AG04450 (cell line): ENCODE results near the gene JDP2. TPM values are rescaled to one million over a fixed set of nuclear protein-coding genes. Genes with fewer than 3 reads are reported as not detected.

ENCODE experiments used
- CTCF ChIA-PET: fragments of 300-600, 350-600 bp; formaldehyde crosslinking; extraction: SDS; loops from one replicate; lab custom pipeline; 2022; ENCODE audit warnings: antibody characterized with exemption, inconsistent platforms; lab: Charles Lee
- POLR2A ChIA-PET: fragments of 350-600 bp; formaldehyde crosslinking; extraction: SDS; loops from one replicate; lab custom pipeline; 2021; ENCODE audit warnings: antibody characterized with exemption, inconsistent platforms; lab: Yijun Ruan, JAX
- DNase-seq: peaks from one replicate; pipeline ENCODE4 v3.0.0-alpha.2; 2011; ENCODE audit warnings: low read depth, low spot score
- H3K27ac ChIP-seq: one replicate; pipeline ENCODE4 v1.5.1; 2012; ENCODE audit warnings: low read depth, low read length, control low read depth
- H3K27me3 ChIP-seq: one replicate; pipeline ENCODE4 v1.6.0; 2012; ENCODE audit warnings: low read length; ENCODE audit not compliant: control insufficient read depth, insufficient read depth
- H3K4me3 ChIP-seq: 2 replicates; pipeline ENCODE4 v1.5.1; 2011; ENCODE audit warnings: mild to moderate bottlenecking, low read depth, low read length, control low read depth
- H3K9me3 ChIP-seq: 2 replicates; pipeline ENCODE4 v1.5.1; 2012; ENCODE audit warnings: low read length; ENCODE audit not compliant: control insufficient read depth, insufficient read depth
- polyA plus RNA-seq: library from polyadenylated mRNA; depleted of rRNA; stranded (reverse); fragments of >200 nt; gene quantifications from 2 replicates; pipeline ENCODE4 v1.2.3, GENCODE V29; 2011
- TF ChIP-seq, protein P1 (sequence below): IDR thresholded peaks from 2 replicates; pipeline ENCODE4 v1.5.1; 2011; ENCODE audit warnings: low read depth, low read length, control low read depth, inconsistent platforms

Gene JDP2
- polyA plus RNA-seq, 1 experiment, result 49.1 TPM

DNA sequence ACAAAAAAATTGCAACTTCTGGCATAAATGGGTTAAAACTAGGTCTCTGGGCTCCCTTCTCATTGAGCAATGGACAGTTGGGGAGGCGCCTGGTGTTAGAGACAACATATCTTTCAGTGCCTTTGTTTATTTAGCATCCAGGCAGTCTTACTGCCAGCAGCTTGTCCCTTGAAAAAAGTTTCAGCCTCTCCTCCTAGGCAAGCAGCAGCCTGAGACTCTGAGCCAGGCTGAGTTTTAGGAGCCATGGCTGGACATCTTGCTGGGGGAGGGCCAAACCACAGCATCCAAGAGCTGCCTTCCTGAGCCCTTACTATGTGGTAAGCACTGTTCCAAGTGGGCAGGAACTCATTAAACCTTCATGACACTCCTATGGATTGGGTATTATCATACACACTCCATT lies 10.1 kb upstream of the JDP2 start:
- TF ChIP-seq, protein P1, sequence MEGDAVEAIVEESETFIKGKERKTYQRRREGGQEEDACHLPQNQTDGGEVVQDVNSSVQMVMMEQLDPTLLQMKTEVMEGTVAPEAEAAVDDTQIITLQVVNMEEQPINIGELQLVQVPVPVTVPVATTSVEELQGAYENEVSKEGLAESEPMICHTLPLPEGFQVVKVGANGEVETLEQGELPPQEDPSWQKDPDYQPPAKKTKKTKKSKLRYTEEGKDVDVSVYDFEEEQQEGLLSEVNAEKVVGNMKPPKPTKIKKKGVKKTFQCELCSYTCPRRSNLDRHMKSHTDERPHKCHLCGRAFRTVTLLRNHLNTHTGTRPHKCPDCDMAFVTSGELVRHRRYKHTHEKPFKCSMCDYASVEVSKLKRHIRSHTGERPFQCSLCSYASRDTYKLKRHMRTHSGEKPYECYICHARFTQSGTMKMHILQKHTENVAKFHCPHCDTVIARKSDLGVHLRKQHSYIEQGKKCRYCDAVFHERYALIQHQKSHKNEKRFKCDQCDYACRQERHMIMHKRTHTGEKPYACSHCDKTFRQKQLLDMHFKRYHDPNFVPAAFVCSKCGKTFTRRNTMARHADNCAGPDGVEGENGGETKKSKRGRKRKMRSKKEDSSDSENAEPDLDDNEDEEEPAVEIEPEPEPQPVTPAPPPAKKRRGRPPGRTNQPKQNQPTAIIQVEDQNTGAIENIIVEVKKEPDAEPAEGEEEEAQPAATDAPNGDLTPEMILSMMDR, result no peak
- Histone ChIP-seq H3K27ac (no peak overlapping the region), H3K4me3 (no peak overlapping the region), H3K27me3 (peaks cover 3% of the 10 kb centered on the region), H3K9me3 (no peaks in the 10 kb centered on the region)
- DNase-seq, result no peak
- ChIA-PET POLR2A (no interaction called here), CTCF (interaction anchor here (0.7 to 1.0 kb wide), 2 partner anchors 71 to 196 kb away, joined by 3 to 4 read pairs; no protein-coding TSS in a partner anchor)

DNA sequence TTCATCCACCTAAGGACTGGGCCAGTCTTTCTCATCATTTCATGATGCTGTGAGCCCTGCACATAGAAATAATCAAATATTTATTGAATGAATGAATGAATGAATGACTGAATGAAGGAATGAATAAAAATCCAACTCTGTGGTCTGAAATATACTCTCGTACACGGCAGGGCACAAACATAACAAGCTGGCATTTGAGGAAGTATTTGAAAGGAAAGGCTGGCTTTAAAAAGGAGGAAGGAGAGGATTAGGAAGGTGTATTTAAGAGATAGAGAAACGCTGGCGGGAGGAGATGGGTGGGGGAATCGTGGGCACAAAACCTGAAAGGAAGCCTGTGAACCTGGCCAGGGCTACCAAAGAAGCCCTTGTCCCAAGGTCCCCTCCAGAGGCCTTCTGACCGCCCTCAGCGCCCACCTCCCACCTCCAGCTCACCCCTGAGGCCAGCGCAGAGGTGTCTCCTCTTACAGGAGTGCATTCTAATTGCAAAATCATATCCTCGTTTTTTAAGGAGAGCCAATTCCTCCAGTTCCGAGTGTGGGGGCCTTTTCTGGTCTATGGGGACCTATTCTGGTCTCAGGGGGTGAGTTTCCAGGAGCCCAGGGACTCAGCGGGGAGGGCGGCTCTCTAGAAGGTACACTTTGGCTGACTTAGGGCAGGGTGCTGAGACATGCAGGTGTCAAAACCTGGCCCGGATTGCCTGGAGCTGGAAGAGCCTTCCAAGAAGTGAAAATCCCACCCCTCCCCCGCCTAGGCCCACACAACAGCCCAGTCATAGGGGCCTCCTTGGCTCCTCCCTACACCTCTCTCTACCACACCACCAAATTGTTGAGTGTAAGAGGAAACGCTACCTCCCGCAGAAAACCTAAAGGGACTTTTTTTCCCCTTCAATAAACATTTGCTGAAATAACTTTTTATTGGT lies 8.7 kb upstream of the JDP2 start:
- ChIA-PET CTCF (no interaction called here), POLR2A (no interaction called here)
- TF ChIP-seq, protein P1, result no peak
- Histone ChIP-seq H3K27ac (no peak overlapping the region), H3K27me3 (peaks cover 3% of the 10 kb centered on the region), H3K4me3 (no peak overlapping the region), H3K9me3 (no peaks in the 10 kb centered on the region)
- no peak for DNase-seq

DNA sequence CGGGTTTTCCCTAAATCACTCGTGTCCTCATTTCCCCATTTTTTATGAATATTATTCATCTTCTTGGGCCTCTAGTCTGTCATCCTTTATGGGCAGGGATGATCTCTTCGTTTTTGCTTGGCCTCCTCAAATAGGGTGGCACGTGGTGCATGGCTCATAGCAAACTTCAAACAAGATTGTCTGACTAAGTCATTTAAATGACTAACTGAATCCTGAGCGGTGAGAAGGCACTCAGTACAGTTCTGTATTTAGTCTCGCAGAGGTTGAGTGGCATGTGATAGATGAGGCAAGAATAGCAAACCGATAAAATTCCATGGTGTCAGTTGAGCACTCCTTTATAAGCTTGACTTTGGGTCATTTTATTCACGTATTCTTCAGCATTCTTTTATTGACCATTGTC lies 5.7 kb upstream of the JDP2 start:
- Histone ChIP-seq H3K27me3 (no peaks in the 10 kb centered on the region), H3K4me3 (no peak overlapping the region), H3K9me3 (no peaks in the 10 kb centered on the region), H3K27ac (no peak overlapping the region)
- peak; percentile 44 for DNase-seq
- POLR2A ChIA-PET, result no interaction called here
- CTCF ChIA-PET, result no interaction called here
- TF ChIP-seq, protein P1, result no peak

DNA sequence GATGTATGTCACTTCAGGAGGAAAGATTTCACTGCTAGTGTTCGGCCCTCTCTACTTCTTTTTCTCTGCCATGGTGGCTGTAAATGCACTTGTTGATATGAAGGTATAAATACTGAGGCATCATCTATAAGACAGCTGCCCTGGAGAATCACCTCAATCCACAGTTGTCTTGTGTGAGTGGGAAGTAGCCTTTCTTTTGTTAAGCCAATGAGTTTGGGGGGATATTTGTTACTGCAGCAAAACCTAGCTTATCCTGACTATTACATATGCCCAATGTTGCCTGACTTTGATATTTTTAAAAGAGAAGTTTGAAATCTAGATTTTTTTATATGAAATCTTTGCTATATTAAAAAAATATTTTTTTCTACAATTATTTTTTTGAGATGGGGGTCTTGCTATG lies 3.3 kb upstream of the JDP2 start:
- Histone ChIP-seq H3K27me3 (no peaks in the 10 kb centered on the region), H3K4me3 (no peak overlapping the region), H3K27ac (no peak overlapping the region), H3K9me3 (no peaks in the 10 kb centered on the region)
- no peak for DNase-seq
- TF ChIP-seq, protein P1, result no peak
- POLR2A ChIA-PET, result no interaction called here
- CTCF ChIA-PET, result interaction anchor here (1.4 kb wide), 1 partner anchor 116 kb away, joined by 4 read pairs; no protein-coding TSS in a partner anchor

DNA sequence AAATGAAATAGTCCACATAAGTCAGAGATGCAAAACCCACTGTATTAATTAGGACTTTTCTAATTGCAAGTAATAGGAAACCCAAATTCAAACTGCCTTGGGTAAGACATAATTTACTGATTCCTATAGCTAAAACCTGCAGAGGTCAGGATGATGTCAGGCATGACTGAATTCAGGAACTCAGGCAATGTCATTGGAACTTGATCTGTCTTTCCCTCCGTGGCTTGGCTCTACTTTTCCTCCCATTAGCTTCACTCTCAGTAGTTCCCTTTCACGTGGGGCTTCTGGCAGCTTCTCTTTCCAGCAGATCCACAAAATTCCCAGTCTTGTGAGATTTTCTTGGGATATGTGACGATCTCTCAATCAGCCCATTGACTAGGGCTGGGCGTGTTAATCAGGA lies 2.4 kb upstream of the JDP2 start:
- ChIA-PET CTCF (interaction anchor here (1.4 kb wide), 1 partner anchor 117 kb away, joined by 4 read pairs; no protein-coding TSS in a partner anchor), POLR2A (no interaction called here)
- no peak overlapping the region for H3K27ac ChIP-seq
- no peak for DNase-seq
- no peaks in the 10 kb centered on the region for H3K27me3 ChIP-seq
- H3K4me3 ChIP-seq, result no peak overlapping the region
- TF ChIP-seq, protein P1, result no peak
- no peaks in the 10 kb centered on the region for H3K9me3 ChIP-seq
